RWPE1 (cell line): ENCODE data around the gene NLRP12.
"Not testable (repeated sequence)": the region's sequence is repeated elsewhere in the genome, so short reads cannot be mapped to it uniquely, and the experiment has no call there.

Experiments
- CTCF ChIA-PET: fragments of 350-600 bp; sonication (Branson Sonifier 250); formaldehyde crosslinking; extraction: SDS; loops from one replicate; lab custom pipeline; 2021; lab: Yijun Ruan, JAX
- POLR2A ChIA-PET: fragments of 400-600 bp; formaldehyde crosslinking; extraction: SDS; loops from one replicate; lab custom pipeline; 2020; ENCODE audit warnings: antibody characterized with exemption; ENCODE audit not compliant: low non-redundant PET; lab: Yijun Ruan, JAX
- DNase-seq: peaks from one replicate; pipeline ENCODE4 v3.0.0; 2012; ENCODE audit warnings: low spot score
- H3K27ac ChIP-seq: fragments of 450-650 bp; 2 replicates; pipeline ENCODE4 v1.5.1; 2017
- TF ChIP-seq, protein P1 (sequence below): fragments of 450-650 bp; conservative IDR thresholded peaks from 2 replicates; pipeline ENCODE4 v1.5.1; 2017; ENCODE audit warnings: low read depth, mild to moderate bottlenecking

Gene NLRP12

DNA sequence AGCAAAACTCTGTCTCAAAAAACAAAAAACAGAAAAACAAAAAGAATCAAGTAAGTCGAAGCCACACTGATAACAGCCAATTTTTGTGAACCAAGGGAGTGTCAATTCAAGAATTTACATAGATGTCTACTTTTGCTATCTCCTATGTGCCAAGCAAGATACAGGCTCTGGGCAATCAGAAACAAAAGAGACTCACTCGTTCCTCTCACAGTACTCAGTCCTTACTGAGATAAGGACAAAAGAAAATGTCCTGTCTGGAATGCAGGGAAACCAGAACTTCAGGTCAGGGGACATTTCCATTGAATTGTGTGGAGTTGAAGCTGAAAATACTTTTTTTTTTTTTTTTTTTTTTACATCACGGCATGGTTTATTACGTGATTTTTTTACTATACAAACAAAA, 53.0 kb downstream of the NLRP12 start:
- H3K27ac ChIP-seq = no peak overlapping the region
- TF ChIP-seq, protein P1, sequence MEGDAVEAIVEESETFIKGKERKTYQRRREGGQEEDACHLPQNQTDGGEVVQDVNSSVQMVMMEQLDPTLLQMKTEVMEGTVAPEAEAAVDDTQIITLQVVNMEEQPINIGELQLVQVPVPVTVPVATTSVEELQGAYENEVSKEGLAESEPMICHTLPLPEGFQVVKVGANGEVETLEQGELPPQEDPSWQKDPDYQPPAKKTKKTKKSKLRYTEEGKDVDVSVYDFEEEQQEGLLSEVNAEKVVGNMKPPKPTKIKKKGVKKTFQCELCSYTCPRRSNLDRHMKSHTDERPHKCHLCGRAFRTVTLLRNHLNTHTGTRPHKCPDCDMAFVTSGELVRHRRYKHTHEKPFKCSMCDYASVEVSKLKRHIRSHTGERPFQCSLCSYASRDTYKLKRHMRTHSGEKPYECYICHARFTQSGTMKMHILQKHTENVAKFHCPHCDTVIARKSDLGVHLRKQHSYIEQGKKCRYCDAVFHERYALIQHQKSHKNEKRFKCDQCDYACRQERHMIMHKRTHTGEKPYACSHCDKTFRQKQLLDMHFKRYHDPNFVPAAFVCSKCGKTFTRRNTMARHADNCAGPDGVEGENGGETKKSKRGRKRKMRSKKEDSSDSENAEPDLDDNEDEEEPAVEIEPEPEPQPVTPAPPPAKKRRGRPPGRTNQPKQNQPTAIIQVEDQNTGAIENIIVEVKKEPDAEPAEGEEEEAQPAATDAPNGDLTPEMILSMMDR = no peak
- POLR2A ChIA-PET = no interaction called here
- no peak for DNase-seq
- CTCF ChIA-PET = interaction anchor here (0.6 to 1.7 kb wide), 3 partner anchors 22 to 219 kb away, joined by 3 to 12 read pairs (median 3); no protein-coding TSS in a partner anchor

DNA sequence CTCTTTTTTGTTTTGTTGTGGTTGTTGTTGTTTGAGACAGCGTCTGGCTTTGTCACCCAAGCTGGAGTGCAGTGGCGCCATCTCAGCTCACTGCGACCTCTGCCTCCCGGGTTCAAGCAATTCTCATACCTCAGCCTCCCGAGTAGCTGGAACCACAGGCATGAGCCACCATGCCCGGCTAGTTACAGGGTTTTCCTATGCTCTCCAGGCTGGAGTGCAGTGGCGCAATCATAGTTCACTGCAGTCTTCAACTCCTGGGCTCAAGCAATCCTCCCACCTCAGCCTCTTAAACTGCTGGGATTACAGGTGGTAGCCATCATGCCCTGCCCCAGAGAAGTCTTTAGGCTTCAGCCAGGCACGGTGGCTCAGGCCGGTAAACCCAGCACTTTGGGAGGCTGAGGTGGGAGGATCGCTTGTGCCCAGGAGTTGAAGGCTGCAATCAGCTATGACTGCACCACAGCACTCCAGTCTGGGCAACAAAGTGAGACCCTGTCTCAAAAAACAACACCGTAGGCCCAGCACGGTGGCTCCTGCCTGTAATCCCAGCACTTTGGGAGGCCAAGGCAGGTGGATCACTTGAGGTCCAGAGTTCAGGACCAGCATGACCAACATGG, 54.3 kb downstream of the NLRP12 start:
- H3K27ac ChIP-seq, CTCF ChIA-PET, DNase-seq, POLR2A ChIA-PET: not testable (repeated sequence)

DNA sequence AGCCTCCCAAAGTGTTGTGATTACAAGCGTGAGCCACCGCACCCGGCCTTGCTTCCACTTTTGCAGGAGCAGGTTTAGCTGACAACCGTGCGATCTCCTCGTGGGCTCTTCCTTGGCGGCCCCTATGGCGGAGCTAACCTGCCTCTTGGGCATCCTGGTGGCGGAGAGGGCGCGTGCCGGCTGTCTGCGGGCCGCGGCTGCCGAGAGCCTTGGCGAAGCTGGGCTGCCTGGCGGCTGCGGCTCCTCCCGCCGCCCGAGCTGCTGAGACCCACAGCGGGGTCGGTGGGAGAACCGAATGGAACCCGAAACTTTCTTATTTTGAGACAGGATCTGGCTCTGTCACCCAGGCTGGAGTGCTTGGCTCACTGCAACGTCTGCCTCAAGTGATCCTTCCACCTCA, 55.7 kb downstream of the NLRP12 start:
- POLR2A ChIA-PET = no interaction called here
- no peak overlapping the region for H3K27ac ChIP-seq
- TF ChIP-seq, protein P1 = no peak
- CTCF ChIA-PET = interaction anchor here (0.8 kb wide), 1 partner anchor 76 kb away, joined by 3 read pairs; no protein-coding TSS in a partner anchor
- DNase-seq = no peak

DNA sequence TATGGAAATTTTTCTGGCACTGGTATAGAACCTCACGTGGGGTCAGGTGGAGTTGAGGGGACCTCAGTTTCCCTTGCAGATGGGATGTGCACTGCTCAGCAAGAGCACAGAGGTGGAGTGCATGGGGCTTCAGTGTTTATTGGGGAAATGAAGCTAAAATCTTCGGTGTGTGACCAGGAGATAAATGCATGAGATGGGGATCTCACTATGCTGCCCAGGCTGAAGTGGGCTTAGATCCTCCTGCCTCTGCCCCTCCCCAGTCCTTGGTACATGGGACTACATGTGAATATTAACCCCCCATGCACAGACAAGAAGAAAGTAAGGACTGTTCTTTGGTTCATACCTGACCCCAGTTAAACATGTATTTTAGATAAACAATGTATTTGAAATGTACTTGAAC, 65.1 kb downstream of the NLRP12 start:
- H3K27ac ChIP-seq, DNase-seq, POLR2A ChIA-PET, CTCF ChIA-PET: not testable (repeated sequence)
